GM21528 (cell line): ENCODE data around the gene CEP55.
"Not testable (repeated sequence)": the region's sequence is repeated elsewhere in the genome, so short reads cannot be mapped to it uniquely, and the experiment has no call there.

Source experiments
- ATAC-seq: cut with Tn5 transposase; IDR thresholded peaks from one replicate; pipeline ENCODE4 v1.9.1; 2021; ENCODE audit warnings: mild to moderate bottlenecking, moderate library complexity; ENCODE audit not compliant: unreplicated experiment, low FRiP score

CEP55 gene

GRCh38 chr10:93505075-93505474, 8.7 kb downstream of the CEP55 start:
- no peak for ATAC-seq

- ATAC-seq: no peak
Measured at GRCh38 chr10:93509816-93510215, 13.4 kb downstream of the CEP55 start.

- no peak for ATAC-seq
Measured at GRCh38 chr10:93512565-93512964, 16.2 kb downstream of the CEP55 start.

- no peak for ATAC-seq
Measured at GRCh38 chr10:93513091-93513490, 16.7 kb downstream of the CEP55 start.

- no peak for ATAC-seq
Measured at GRCh38 chr10:93514521-93514920, 18.1 kb downstream of the CEP55 start.

GRCh38 chr10:93515071-93516005, 18.9 kb downstream of the CEP55 start:
- no peak for ATAC-seq

- ATAC-seq: no peak
Measured at GRCh38 chr10:93516006-93516380, 19.6 kb downstream of the CEP55 start.

GRCh38 chr10:93518531-93518930, 22.1 kb downstream of the CEP55 start:
- no peak for ATAC-seq

- no peak for ATAC-seq
Measured at GRCh38 chr10:93535293-93535692, 38.9 kb downstream of the CEP55 start.

GRCh38 chr10:93540871-93541270, 44.5 kb downstream of the CEP55 start:
- not testable (repeated sequence) for ATAC-seq

- no peak for ATAC-seq
Measured at GRCh38 chr10:93541402-93542357, 45.3 kb downstream of the CEP55 start.

GRCh38 chr10:93542358-93542791, 46.0 kb downstream of the CEP55 start:
- ATAC-seq: no peak

GRCh38 chr10:93546995-93547394, 50.6 kb downstream of the CEP55 start:
- not testable (repeated sequence) for ATAC-seq

- ATAC-seq: no peak
Measured at GRCh38 chr10:93547522-93547921, 51.1 kb downstream of the CEP55 start.

- ATAC-seq: no peak
Measured at GRCh38 chr10:93548376-93549071, 52.1 kb downstream of the CEP55 start.

- no peak for ATAC-seq
Measured at GRCh38 chr10:93550606-93551005, 54.2 kb downstream of the CEP55 start.

GRCh38 chr10:93552780-93553179, 56.4 kb downstream of the CEP55 start:
- ATAC-seq: no peak

- no peak for ATAC-seq
Measured at GRCh38 chr10:93553482-93554315, 57.3 kb downstream of the CEP55 start.

- no peak for ATAC-seq
Measured at GRCh38 chr10:93554316-93554663, 57.9 kb downstream of the CEP55 start.
